H7 (cell line): ENCODE results near the gene ZSCAN12. TPM values are rescaled to one million over a fixed set of nuclear protein-coding genes. Genes with fewer than 3 reads are reported as not detected.
"Not testable (repeated sequence)": the region's sequence is repeated elsewhere in the genome, so short reads cannot be mapped to it uniquely, and the experiment has no call there.

Experiments used
- DNase-seq: peaks from one replicate; pipeline ENCODE4 v3.0.0; 2012
- H3K27me3 ChIP-seq: 2 replicates; pipeline ENCODE4 v1.6.0; 2011; ENCODE audit warnings: mild to moderate bottlenecking, low read length; ENCODE audit not compliant: control insufficient read depth, insufficient read depth
- H3K36me3 ChIP-seq: replicated peaks from 2 replicates; pipeline ENCODE4 v1.5.1; 2011; ENCODE audit warnings: low read length; ENCODE audit not compliant: control insufficient read depth, insufficient read depth
- H3K4me3 ChIP-seq: 2 replicates; pipeline ENCODE4 v1.5.1; 2011; ENCODE audit warnings: low read depth, mild to moderate bottlenecking, control low read depth, low read length, moderate library complexity; ENCODE audit not compliant: insufficient read depth
- total RNA-seq: library from RNA; depleted of rRNA; stranded (reverse); fragments of >200 nt; shearing (Covaris generic); gene quantifications from 2 replicates; pipeline ENCODE4 v1.2.3, GENCODE V29; 2014

Gene ZSCAN12
- total RNA-seq, 1 experiment from 2014 or later = 4.6 TPM

- Histone ChIP-seq H3K27me3 (no peaks in the 10 kb centered on the region; the same call in 1 of the 2 replicates), H3K36me3 (no peaks in the 10 kb centered on the region), H3K4me3 (no peak overlapping the region)
- no peak for DNase-seq
These were observed 11.2 kb upstream of the ZSCAN12 start for GRCh38 chr6:28410767-28411166.

DNA sequence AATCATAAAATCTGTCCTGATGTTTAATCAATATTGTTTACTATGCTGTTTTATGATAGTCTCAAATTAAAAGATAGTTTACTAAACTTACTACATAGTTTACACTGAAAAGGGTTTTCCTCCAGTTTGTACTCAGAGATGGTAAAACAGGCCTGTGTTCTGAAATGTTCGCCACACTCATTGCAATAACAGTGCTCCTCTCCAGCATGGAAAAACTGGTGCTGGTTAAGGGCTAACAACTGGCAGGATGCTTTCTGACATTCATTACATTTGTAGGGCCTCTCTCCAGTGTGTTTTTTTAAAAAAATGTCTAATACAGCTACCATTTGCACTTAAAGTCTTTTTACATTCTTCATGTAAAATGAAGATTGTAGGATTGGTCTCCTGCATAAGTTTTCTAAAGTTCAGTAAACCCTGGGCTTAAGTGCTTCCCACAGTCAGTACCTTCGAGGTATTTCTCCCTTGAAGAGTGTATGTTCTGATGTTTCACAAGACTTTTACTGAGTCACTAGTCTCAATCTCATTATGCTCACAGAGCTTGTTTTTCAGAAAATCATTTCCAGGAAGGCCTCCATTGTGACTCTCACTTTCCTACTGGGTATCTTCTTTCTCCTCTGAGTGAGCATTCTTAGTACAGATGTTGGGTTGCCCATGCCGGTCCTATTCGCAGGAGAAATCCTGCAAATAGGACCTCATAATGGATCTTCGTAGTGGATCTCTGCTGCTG is 8.7 kb upstream of the ZSCAN12 start:
- Histone ChIP-seq H3K36me3 (no peaks in the 10 kb centered on the region), H3K4me3 (no peak overlapping the region), H3K27me3 (no peaks in the 10 kb centered on the region; the same call in 1 of the 2 replicates)
- no peak for DNase-seq

DNA sequence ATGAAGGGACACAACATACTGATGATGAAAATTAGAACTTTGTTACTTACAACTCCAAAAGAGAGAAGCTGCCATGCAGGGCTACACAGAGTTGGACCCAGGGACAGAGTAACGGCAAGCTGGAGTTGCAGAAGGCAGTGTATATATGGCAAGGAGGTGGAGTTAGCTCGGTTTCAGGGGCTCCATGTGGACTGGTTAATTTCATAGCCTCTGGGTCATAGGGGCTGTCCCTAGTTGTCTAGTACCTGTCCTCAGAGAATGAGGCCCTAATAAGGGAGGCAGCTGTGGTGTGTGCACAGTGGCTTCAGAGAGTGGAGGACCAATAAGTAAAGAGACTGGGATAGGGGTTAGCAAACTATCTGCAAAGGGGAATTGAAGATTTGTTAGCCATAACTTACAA is 7.9 kb upstream of the ZSCAN12 start:
- no peak overlapping the region for H3K4me3 ChIP-seq
- no peak for DNase-seq
- H3K36me3 ChIP-seq = no peaks in the 10 kb centered on the region
- peaks cover 4% of the 10 kb centered on the region for H3K27me3 ChIP-seq

GRCh38 chr6:28403923-28404322 is 4.4 kb upstream of the ZSCAN12 start:
- H3K4me3 ChIP-seq, H3K27me3 ChIP-seq, H3K36me3 ChIP-seq, DNase-seq: not testable (repeated sequence)

- no peak for DNase-seq
- H3K36me3 ChIP-seq = peaks cover 3% of the 10 kb centered on the region; the same call in 1 of the 2 replicates
- peaks cover 7% of the 10 kb centered on the region for H3K27me3 ChIP-seq
- H3K4me3 ChIP-seq = no peak overlapping the region
These were observed 2.6 kb upstream of the ZSCAN12 start for GRCh38 chr6:28402197-28402596.

DNA sequence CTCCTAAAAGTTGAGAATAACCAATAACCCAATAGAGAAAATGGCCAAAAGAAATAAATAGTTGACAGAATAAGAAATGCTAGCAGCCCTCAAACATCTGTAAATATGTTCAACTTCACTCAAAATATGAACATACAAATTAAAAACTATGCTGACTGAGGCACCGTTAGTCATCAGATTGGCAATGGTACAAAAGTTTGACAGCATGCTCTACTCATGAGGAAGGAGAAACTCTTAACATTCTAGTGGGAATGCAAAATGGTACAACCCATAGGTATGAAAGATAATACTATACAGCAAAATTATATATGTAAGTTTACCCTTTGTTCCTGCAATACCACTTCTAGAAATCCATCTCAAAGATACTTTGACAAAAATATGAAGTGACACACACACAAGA is 1.6 kb upstream of the ZSCAN12 start:
- peaks cover 3% of the 10 kb centered on the region for H3K36me3 ChIP-seq

DNA sequence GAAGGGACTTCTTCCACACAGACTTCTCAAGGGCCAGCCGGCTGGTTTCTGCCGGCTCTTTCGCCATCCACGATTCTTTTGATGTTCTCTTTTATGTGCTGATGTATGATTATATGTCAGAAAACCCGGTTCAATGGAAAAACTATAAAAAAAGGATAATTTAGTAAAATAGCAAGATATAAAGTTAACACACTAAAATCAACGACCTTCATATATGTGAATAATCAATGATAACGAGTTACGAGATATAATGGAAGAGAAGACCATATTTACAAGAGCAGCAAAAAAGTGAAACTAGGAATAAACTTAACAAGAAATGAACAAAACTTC is 540 bp upstream of the ZSCAN12 start:
- H3K36me3 ChIP-seq = peaks cover 3% of the 10 kb centered on the region

More for the DNA sequence above, 1.6 kb upstream of the ZSCAN12 start:
- Histone ChIP-seq H3K4me3 (no peak overlapping the region), H3K27me3 (peaks cover 7% of the 10 kb centered on the region)
- no peak for DNase-seq

GRCh38 chr6:28395918-28396317 is 3.6 kb downstream of the ZSCAN12 start:
- DNase-seq = no peak
- H3K36me3 ChIP-seq = peaks cover 10% of the 10 kb centered on the region
- no peaks in the 10 kb centered on the region for H3K27me3 ChIP-seq
- no peak overlapping the region for H3K4me3 ChIP-seq

More for the DNA sequence above, 540 bp upstream of the ZSCAN12 start:
- Histone ChIP-seq H3K4me3 (peak overlapping the region; percentile 90), H3K27me3 (peaks cover 7% of the 10 kb centered on the region)
- DNase-seq = no peak

DNA sequence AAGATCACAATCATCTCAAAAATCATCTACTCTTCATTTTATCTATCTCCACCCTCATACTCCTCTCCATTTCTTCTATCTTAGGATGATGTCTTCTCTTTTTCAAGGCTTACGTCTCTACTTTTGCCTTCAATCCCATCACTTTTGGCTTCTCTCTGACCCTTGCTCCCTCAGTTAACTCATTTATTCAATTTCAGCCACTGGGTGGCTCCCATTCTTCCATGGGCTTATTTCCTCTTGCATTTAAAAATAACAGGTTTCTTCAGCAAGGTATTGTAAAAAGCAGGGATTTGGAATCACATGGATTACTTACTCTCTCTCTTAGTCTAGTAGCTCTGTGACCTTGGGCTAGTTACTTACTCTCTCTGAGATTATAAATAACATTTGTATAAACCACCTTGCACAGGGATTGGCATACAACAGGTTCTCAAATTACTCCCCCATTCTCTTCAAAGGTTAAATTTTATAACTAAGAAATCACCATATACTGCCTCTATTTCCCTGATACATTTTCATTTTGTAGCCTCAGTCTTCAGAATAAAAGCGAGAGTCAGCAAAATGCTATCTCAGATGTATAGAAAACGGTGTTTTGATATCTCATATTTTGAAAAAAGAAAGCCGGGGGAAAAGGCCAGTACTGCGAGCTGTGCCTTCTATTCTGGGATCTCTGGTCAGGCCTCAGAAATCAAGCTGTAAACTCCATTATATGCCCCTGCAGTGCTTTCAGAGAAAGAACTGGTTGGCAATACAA is 5.5 kb downstream of the ZSCAN12 start:
- DNase-seq = no peak
- H3K27me3 ChIP-seq = no peaks in the 10 kb centered on the region
- no peak overlapping the region for H3K4me3 ChIP-seq
- peaks cover 16% of the 10 kb centered on the region for H3K36me3 ChIP-seq

GRCh38 chr6:28390688-28391087 is 8.9 kb downstream of the ZSCAN12 start:
- H3K27me3 ChIP-seq = no peaks in the 10 kb centered on the region
- peaks cover 16% of the 10 kb centered on the region for H3K36me3 ChIP-seq
- DNase-seq = no peak
- H3K4me3 ChIP-seq = no peak overlapping the region

DNA sequence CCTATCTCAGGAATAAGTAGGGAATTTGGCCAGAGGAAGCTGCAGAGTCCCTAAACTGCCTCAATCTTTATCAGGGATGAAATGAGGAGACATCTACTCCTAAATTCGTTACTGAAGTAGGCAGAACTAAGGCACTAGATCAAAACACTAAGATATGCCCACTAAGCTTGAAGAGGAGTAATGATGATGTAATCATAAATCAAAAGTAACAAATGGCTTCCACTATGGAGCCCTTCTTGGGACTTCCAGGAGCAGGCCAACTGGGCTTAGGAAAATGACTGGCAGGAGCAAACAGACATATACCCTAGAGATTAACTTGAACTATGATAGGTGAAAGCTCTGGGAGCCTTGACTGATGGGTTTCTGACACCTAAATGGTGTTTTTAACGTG is 15.4 kb downstream of the ZSCAN12 start:
- no peak for DNase-seq
- no peaks in the 10 kb centered on the region for H3K27me3 ChIP-seq
- no peak overlapping the region for H3K4me3 ChIP-seq
- peaks cover 9% of the 10 kb centered on the region for H3K36me3 ChIP-seq

DNA sequence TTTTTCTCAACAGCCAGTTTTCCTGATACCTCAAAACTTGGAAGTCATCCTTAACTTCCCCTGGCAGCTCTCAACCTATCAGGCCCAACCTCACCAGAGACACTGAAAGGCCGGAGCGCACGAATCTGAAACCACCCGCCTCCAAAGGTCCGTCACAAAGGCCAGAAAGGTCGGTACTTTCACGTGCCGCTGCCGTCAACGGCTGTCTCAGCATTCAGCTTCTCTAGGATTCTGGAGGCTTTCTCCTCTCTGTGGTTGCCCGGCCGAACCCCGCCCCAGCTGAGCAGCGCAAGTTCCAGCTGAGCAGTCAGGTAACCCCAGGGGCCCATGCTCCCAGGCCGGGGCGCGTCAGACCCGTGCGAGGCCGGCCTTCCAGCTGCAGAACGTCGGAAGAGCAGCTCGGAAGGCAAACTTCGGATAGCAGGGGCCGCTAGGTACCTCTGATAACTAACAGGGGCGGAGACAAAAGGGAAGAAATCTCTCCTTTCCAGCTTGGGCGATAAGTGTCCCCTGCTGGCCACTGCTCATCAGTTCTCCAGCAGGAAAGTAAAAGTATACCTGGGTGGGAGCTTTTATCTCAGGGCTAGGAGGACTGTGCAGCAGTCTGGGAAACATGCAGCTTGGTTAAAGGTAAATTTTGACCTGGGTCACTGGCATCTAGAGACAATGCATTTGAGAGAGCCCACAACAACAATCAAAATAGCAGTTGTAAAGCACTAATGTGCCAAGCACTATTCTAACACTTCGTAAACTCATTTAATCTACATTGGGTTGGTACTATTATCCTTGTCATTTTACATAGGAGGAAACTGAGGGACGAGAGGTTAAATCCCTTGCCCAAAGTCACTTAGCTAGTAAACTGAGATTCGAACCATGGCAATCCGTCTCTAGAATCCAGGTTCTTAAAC is 16.1 kb downstream of the ZSCAN12 start:
- no peaks in the 10 kb centered on the region for H3K27me3 ChIP-seq
- H3K36me3 ChIP-seq = peaks cover 7% of the 10 kb centered on the region
- peak overlapping the region; percentile 46 for H3K4me3 ChIP-seq
- DNase-seq = peak; percentile 84

DNA sequence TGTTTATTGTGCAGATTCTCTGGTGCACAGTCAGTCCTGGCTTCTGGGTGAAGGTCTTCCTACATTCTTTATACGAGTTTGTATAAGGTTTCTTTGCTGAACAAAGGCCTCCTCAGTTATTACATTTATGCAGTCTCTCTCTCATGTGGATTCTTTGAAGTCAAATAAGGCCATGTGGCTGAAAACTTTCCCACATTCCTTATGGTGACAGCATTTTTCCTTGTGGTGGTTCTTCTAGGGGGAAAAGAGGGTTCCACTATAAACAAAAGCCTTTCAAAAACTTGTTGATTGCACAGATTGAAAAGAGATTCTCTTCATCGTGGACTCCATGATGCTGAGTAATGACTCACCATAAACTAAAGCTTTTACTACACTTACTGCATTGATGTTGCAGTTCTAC is 19.2 kb downstream of the ZSCAN12 start:
- Histone ChIP-seq H3K4me3 (no peak overlapping the region), H3K36me3 (peaks cover 5% of the 10 kb centered on the region), H3K27me3 (no peaks in the 10 kb centered on the region)
- no peak for DNase-seq

- DNase-seq = no peak
- H3K4me3 ChIP-seq = no peak overlapping the region
- no peaks in the 10 kb centered on the region for H3K27me3 ChIP-seq
- peaks cover 5% of the 10 kb centered on the region for H3K36me3 ChIP-seq
These were observed 20.9 kb downstream of the ZSCAN12 start for GRCh38 chr6:28378644-28379043.
